ES-I3 (cell line): Measurements from ENCODE around the gene PNLDC1.
"Not testable (repeated sequence)": the region's sequence is repeated elsewhere in the genome, so short reads cannot be mapped to it uniquely, and the experiment has no call there.

ENCODE experiments used
- H3K36me3 ChIP-seq: 2 replicates; pipeline ENCODE4 v1.6.1; 2013; ENCODE audit warnings: mild to moderate bottlenecking, low read length, control low read depth, moderate library complexity; ENCODE audit not compliant: insufficient read depth
- H3K4me1 ChIP-seq: 2 replicates; pipeline ENCODE4 v1.6.1; 2013; ENCODE audit warnings: mild to moderate bottlenecking, control low read depth, low read length; ENCODE audit not compliant: insufficient read depth
- H3K9ac ChIP-seq: 2 replicates; pipeline ENCODE4 v1.6.1; 2013; ENCODE audit warnings: low read depth, mild to moderate bottlenecking, low read length, moderate library complexity
- H3K9me3 ChIP-seq: 2 replicates; pipeline ENCODE4 v1.6.1; 2013; ENCODE audit warnings: mild to moderate bottlenecking, low read length, moderate library complexity; ENCODE audit not compliant: control insufficient read depth, insufficient read depth

Gene PNLDC1

DNA sequence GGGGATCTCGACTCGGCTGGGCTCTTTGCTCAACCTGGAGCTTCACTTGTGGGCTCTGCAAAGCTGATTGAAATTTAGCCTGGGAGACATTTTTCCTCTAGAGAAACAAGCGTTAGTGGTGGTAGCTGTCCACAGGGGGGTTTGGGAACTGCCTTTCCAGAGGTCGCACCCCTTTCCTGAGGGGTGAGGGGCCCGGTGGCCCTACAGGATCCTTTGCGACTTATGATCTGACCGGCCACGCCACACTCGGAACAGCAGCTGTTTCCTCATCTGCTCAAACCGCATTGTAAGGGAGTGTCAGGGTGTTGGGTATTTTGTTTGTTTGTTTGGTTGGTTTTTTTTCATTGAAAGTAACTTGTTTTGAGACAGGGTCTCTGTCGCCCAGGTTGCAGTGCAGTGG lies 21.0 kb downstream of the PNLDC1 start:
- no peaks in the 10 kb centered on the region for H3K36me3 ChIP-seq
- H3K4me1 ChIP-seq: peaks cover 5% of the 10 kb centered on the region; the same call in 1 of the 2 replicates
- H3K9ac ChIP-seq: no peak overlapping the region
- no peaks in the 10 kb centered on the region for H3K9me3 ChIP-seq

- H3K4me1 ChIP-seq: peaks cover 5% of the 10 kb centered on the region; the same call in 1 of the 2 replicates
- H3K9ac ChIP-seq: no peak overlapping the region
- no peaks in the 10 kb centered on the region for H3K36me3 ChIP-seq
These were observed 21.6 kb downstream of the PNLDC1 start for GRCh38 chr6:159821726-159822125.

DNA sequence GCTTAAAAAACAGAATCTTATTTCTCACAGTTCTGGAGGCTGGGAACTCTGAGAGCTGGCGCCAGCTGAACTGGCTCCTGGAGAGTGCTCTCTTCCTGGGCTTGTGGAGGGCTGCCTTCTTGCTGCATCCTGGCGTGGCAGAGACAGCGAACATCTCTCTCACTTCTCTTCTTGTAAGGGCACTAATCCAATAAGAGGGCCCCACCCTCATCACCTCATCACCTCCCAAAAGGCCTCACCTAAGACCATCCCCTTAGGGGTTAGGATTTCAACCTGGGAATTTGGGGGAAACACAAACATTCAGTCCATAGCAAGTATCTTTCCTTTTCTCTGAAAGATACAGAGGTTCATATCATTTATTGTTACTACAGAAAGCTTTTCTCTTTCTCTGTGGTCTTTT lies 23.9 kb downstream of the PNLDC1 start:
- Histone ChIP-seq H3K36me3 (no peaks in the 10 kb centered on the region), H3K9ac (no peak overlapping the region), H3K9me3 (no peaks in the 10 kb centered on the region), H3K4me1 (peaks cover 5% of the 10 kb centered on the region; the same call in 1 of the 2 replicates)

More at GRCh38 chr6:159821726-159822125, 21.6 kb downstream of the PNLDC1 start:
- H3K9me3 ChIP-seq: no peaks in the 10 kb centered on the region

GRCh38 chr6:159824690-159825089 lies 24.6 kb downstream of the PNLDC1 start:
- H3K9ac ChIP-seq, H3K4me1 ChIP-seq, H3K36me3 ChIP-seq, H3K9me3 ChIP-seq: not testable (repeated sequence)

DNA sequence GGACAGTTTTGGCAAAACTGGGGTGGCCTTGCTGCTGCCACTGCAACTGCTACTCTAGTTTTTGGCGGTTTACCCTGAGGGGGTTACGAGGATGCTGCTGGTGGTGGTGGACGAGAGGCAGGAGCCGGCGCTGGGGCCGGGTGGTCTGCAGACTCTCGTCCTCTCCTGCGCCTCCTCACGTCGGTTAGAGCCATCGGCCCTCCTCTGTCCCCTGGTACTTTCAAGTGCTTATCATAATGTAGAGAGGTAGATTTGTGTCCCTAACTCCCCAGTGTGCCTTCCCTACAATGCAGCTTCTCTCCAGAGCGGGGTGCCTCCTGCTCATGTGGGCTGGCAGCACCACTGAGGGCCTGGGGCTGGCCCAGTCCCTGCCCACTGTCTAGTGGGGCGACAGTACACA lies 25.9 kb downstream of the PNLDC1 start:
- no peaks in the 10 kb centered on the region for H3K9me3 ChIP-seq
- no peaks in the 10 kb centered on the region for H3K36me3 ChIP-seq
- H3K4me1 ChIP-seq: no peaks in the 10 kb centered on the region
- no peak overlapping the region for H3K9ac ChIP-seq

GRCh38 chr6:159826968-159827647 lies 27.0 kb downstream of the PNLDC1 start:
- no peaks in the 10 kb centered on the region for H3K36me3 ChIP-seq
- H3K9ac ChIP-seq: no peak overlapping the region
- peaks cover 6% of the 10 kb centered on the region; the same call in 1 of the 2 replicates for H3K4me1 ChIP-seq
- no peaks in the 10 kb centered on the region for H3K9me3 ChIP-seq

GRCh38 chr6:159828074-159828473 lies 28.0 kb downstream of the PNLDC1 start:
- Histone ChIP-seq H3K9ac (no peak overlapping the region), H3K9me3 (no peaks in the 10 kb centered on the region), H3K4me1 (peaks cover 6% of the 10 kb centered on the region; the same call in 1 of the 2 replicates), H3K36me3 (no peaks in the 10 kb centered on the region)

DNA sequence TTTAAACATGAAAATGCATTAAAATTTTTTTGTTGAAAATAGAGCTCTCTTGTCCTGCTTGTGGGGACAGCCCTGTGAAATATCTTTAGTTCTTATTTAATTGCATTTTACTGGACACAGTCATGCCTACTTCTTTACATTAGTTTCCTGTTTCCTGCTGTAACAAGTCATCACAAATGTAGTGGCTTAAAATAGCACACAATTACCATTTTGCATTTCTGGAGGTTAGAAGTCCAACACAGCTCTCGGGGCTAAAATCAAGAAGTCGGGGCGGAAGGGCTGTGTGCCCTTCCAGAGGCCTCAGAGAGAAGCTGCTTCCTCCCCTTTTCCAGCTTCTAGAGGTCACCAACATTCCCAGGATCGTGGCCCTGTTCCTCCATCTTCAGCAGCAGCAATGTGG lies 29.4 kb downstream of the PNLDC1 start:
- peaks cover 6% of the 10 kb centered on the region; the same call in 1 of the 2 replicates for H3K4me1 ChIP-seq

GRCh38 chr6:159830501-159831372 lies 30.7 kb downstream of the PNLDC1 start:
- Histone ChIP-seq H3K9ac (no peak overlapping the region), H3K4me1 (peaks cover 14% of the 10 kb centered on the region; the same call in 1 of the 2 replicates), H3K36me3 (no peaks in the 10 kb centered on the region), H3K9me3 (no peaks in the 10 kb centered on the region)

More for the DNA sequence above, 29.4 kb downstream of the PNLDC1 start:
- H3K9ac ChIP-seq: no peak overlapping the region
- no peaks in the 10 kb centered on the region for H3K9me3 ChIP-seq
- no peaks in the 10 kb centered on the region for H3K36me3 ChIP-seq

- Histone ChIP-seq H3K36me3 (no peaks in the 10 kb centered on the region), H3K9me3 (no peaks in the 10 kb centered on the region), H3K9ac (no peak overlapping the region), H3K4me1 (peaks cover 14% of the 10 kb centered on the region; the same call in 1 of the 2 replicates)
These were observed 31.2 kb downstream of the PNLDC1 start for GRCh38 chr6:159831373-159831679.

DNA sequence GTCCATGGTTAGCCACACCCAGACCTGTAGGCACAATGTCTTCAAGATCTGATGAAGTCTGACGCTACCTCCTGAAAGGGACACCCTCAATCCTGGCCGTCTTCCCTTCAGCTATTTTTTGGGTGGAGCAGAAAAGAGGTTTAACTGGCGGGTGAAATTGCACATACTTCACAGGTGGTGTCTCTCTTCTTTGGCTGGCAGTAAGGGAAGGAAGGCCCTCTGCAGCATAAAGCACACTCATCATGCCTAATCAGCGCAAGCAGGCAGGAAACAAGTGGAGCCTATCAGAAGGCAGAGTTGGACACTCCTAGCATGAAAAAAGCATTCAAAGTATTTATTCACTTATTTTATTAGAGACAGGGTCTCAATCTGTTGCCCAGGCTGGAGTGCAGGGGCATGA lies 32.9 kb downstream of the PNLDC1 start:
- Histone ChIP-seq H3K9me3 (no peaks in the 10 kb centered on the region), H3K36me3 (no peaks in the 10 kb centered on the region), H3K4me1 (peaks cover 14% of the 10 kb centered on the region; the same call in 1 of the 2 replicates), H3K9ac (no peak overlapping the region)

- Histone ChIP-seq H3K36me3 (no peaks in the 10 kb centered on the region), H3K4me1 (peaks cover 14% of the 10 kb centered on the region; the same call in 1 of the 2 replicates), H3K9ac (no peak overlapping the region), H3K9me3 (no peaks in the 10 kb centered on the region)
These were observed 33.5 kb downstream of the PNLDC1 start for GRCh38 chr6:159833556-159833955.

- H3K9me3 ChIP-seq: no peaks in the 10 kb centered on the region
- H3K36me3 ChIP-seq: no peaks in the 10 kb centered on the region
- H3K9ac ChIP-seq: no peak overlapping the region
- H3K4me1 ChIP-seq: peaks cover 14% of the 10 kb centered on the region; the same call in 1 of the 2 replicates
These were observed 34.0 kb downstream of the PNLDC1 start for GRCh38 chr6:159833997-159834603.

DNA sequence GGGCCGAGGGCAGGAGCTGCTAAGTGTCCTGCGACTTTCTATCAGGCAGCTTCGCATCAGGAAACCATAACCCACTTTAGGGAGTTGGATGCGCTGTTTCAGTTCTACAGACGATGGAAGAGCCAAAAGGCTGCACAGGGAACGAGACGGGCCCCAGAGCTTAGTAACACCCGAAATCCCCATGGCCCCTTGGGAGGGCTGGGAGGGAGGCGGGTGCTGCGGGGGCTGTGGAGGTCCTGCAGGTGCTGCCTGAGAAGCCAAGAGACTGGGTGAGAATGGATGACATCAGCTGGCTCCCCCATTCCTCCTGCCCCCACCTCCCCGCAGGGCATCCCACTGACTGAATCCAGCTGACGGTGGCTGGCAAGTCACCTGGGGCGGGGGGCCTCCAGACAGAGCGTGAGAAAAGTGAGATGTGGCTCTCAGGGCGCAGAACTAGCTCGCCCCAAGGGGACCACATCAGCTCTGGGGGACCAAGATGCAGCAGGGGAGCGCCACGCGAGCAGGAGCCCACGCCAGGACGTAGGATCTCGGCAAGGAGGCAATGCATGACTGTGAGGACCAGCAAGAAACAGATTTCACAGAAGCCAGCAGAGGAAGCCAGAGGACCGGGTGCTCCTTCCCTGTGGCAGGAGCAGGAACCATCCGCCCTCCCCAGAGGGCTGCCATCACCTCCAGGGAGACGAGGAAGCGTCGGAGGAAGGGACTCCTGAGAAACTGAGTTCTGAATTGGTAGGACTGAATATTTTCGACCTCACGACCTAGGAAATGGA lies 36.8 kb downstream of the PNLDC1 start:
- no peaks in the 10 kb centered on the region for H3K9me3 ChIP-seq
- 0 out of 2 replicates have a peak, but pooled peaks cover 8% of the 10 kb centered on the region for H3K4me1 ChIP-seq
- no peak overlapping the region for H3K9ac ChIP-seq
- H3K36me3 ChIP-seq: no peaks in the 10 kb centered on the region
